Measurements from ENCODE around the gene GTF2IRD1.
"Not testable (repeated sequence)": the region's sequence is repeated elsewhere in the genome, so short reads cannot be mapped to it uniquely, and the experiment has no call there.

GTF2IRD1 gene

DNA sequence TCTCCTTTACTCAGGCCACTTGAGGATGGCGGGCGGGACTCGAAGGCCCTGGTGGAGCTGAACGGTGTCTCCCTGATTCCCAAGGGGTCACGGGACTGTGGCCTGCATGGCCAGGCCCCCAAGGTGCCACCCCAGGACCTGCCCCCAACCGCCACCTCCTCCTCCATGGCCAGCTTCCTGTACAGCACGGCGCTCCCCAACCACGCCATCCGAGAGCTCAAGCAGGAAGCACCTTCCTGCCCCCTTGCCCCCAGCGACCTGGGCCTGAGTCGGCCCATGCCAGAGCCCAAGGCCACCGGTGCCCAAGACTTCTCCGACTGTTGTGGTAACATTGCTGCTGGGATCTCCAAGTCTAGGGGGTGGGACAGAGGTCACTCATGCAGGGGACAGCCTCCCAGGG is 65.7 kb downstream of the GTF2IRD1 start:
- no peak for DNase-seq

DNA sequence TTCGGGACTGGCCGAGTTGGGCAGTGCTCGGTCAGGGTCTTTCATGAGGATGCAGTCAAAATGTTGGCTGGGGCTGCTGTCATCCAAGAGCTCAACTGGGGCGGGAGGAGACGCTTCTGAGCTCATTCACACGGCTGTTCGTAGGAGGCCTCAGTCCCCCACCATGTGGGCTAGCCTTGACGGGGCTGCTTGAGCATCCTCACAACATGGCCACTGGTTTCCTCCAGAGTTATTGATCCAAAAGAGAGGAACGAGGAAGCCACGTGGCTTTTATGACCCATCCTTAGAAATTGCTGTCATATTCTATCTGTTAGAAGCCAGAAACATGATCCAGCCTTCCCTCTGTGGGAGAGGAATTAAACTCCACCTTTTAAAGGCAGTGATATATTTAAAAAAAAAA is 68.1 kb downstream of the GTF2IRD1 start:
- DNase-seq: no peak

DNA sequence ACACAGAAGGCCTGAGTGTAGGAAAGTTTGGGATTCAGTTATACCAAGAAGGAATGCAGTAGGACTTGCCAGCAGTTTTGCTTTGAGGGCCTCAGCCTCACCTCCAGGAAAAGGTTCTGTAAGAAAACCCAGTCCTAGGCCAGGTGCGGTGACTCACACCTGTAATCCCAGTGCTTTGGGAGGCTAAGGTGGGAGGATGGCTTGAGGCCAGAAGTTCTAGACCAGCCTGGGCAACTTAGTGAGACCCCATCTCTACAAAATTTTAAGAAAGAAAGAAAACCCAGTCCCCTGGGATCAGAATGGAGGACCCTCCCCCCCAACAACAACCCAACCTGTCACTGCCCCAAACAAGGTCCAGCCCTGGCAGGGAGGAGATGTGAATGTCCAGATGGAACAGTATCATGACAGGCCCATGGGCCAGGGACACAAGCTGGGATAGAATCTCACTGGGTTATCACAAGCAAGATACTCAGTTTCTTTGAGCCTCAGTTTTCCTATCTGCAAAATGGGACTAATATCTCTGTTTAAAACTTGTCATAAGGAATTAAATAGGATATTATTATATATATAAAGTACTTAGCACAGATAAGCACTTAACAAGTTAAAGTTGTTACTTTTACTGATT is 68.7 kb downstream of the GTF2IRD1 start:
- no peak for DNase-seq

DNA sequence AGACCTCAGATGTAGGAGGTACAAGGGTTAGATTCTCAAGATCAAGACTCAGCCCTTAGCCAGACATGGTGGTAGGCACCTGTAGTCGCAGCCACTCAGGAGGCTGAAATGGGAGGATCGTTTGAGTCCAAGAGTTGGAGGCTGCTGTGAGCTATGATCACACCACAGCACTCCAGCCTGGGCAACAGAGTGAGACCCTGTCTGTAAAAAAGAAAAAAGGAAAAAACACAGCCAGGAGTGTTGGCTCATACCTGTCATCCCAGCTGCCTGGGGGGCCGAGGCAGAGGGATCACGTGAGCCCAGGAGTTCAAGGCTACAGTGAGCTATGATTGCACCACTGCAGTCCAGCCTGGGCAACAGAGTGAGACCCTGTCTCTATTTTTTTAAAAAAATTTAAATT is 69.3 kb downstream of the GTF2IRD1 start:
- no peak for DNase-seq

DNA sequence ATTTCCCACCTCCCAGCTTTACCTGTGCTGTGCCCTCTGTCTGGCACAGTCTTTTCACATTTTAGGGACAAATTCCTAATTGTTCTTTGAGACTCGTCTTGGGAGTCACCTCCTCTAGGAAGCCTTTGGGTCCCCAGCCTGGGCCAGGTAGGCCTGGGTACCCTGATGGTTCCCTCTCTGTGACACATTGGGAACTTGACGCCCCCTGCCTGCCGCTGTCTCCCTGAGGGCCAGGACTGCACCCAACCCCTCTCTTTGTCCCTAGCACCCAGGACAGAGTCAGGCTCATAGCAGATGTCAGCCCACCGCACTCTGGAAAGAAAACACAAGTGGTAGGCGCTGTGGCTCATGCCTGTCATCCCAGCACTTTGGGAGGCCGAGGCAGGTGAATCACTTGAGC is 71.4 kb downstream of the GTF2IRD1 start:
- no peak for DNase-seq

DNA sequence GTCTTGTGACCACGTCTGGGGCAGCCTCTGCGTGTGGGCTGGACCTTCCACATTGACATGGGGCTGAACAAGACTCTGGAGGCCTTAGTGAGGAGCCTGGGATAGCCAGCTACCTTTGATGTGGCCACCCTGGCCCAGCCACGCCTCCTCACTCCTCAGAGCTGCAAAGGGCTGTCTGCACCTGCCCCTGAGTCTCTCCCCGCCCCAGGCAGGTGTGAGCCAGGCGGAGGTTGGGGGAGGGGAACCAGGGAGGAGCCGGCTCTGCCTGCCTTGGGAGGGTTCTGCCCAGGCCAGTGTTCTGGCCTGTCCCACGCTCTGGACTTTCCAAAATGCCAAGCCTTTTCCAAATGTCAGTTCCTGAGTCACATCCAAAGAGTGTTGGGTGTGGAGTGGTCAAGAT is 72.2 kb downstream of the GTF2IRD1 start:
- DNase-seq: no peak

DNA sequence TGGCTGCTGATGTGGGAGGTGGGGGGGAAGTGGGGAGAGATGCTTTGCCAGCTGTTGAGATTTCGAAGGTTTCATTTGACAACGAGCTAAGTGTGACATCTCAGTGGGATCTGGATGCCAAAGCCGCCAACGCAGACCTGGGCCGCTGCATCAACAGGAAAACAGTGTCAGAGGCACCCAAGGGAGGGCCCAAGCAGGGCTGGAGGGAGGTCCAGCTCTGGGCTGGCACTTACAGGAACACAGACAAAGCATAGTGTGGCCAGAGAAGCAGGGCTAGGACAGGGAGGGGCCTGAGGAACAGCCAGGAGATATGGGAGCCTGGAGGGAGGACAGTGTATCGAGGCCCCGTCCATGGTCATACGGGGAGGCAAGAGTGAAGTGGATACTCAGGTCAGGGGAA is 73.1 kb downstream of the GTF2IRD1 start:
- DNase-seq: no peak

DNA sequence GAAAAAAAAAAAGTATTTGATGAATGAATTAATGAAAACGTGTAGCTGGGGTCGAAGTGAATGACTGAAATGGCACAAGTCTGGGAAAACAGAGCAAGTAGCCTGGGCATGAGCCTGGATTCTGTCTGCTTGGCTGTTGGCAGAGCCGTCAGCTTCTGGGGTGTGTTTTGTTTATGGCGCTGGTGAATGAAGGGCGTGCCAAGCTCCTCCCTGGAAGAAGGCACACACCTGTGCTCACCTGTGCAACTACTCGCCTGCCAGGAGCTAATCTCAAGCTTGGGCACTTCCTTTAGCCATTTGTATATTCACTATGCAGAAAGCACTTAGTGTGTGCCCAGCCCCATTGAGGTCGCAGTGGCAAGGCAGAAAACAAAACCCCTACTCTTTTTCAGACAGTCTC is 74.1 kb downstream of the GTF2IRD1 start:
- DNase-seq: no peak

DNA sequence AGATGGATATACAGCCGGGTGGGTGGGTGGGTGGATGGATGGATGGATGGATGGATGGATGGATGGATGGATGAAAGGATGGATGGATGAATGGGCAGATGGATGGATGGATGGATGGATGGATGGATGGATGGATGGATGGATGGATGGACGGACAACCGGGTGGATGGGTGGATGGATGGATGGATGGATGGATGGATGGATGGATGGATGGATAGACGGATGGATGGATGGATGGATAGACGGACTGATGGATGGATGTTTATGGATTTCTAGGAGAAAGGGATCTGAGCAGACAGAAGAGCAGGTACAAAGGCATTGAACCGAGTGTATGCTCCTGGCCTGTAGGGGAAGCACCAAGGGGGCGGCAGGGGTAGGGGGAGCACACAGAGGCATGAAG is 75.1 kb downstream of the GTF2IRD1 start:
- DNase-seq: not testable (repeated sequence)

DNA sequence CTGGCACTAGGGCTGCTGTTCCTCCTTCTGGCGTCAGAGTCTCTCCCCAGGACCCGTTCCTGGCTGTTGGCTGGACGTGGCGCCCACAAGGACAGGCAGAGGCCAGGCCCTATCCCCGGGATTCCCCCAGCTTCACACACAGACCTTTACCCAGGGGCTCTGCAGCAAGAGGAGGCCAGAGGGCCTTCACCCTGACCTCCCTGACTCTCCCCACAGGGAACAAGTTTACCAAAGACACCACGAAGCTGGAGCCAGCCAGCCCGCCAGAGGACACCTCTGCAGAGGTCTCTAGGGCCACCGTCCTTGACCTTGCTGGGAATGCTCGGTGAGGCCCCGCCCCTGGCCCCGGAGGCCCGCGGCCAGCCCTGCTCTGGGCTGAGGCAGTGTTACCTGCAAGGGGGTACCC is 82.2 kb downstream of the GTF2IRD1 start:
- DNase-seq: no peak

DNA sequence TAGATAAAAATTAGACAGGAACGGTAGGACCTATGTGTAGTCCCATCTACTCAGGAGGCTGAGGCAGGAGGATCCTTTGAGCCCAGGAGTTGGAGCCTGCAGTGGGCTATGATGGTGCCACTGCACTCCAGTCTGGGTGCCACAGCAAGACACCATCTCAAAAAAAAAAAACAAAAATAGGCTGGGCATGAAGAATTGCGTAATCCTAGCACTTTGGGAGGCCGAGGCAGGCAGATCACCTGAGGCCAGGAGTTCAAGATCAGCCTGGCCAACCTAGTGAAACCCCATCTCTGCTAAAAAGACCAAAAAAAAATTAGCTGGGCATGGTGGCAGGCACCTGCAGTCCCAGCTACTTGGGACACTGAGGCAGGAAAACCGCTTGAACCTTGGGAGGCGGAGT is 88.2 kb downstream of the GTF2IRD1 start:
- not testable (repeated sequence) for DNase-seq

DNA sequence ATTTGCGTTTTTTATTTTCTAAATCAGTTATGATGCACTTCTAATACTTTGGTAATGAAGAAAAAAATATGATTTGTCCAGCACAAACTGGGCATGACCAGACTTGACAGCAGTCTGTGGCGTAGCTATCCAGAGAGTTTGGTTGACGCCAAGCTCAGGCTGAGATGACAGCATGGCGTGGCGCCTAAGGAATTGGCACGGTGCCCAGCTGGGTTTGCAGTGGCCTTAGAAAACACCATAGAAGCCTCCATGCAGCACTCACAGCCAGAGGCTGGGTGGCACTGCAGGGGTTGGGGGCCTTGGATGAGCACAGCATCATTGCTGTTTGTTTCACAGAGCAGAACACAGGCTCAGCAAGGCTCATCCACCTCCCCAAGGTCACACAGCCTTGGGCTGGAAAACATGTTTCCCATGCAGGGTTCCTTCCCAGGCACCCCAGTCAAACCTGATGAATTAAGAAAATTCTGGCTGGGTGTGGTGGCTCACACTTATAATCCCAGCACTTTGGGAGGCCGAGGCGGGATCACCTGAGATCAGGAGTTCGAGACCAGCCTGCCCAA is 88.9 kb downstream of the GTF2IRD1 start:
- peak; percentile 76 for DNase-seq

DNA sequence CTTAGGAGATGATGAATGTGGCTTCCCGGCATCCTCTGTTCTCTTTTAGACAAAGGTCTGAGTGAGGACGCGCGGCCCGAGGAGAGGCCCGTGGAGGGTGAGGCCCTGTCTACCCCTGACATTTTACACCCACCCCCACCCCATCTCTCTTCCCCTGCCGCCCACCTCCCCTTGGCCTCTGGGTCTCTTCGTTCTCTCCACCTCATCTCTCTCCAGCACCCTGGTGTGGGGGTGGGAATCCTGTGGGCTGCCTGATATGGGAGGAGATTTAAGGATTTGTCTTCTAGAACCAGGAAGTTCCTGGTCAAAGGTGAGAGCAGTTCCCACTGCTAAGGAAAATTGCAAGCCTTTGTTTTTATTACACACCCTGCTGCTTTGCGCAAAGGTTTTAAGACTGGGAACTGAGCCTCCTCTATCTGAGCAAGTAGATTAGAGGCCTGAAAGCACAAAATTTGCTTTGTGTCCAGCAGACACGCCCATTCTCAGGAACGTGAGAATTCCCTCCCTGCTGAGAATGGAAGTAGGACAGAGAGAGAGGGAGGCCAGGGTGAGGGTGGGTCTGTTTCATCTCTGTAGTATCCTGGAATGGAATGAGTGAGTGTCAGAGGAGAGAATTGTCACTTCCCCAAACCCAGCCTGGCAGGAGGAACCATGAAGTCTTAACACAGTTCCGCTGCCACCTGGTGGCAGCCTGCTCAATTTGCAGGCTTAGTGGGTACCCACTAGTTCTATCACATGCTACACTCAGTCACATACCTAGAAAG is 91.2 kb downstream of the GTF2IRD1 start:
- peak; percentile 23 for DNase-seq

DNA sequence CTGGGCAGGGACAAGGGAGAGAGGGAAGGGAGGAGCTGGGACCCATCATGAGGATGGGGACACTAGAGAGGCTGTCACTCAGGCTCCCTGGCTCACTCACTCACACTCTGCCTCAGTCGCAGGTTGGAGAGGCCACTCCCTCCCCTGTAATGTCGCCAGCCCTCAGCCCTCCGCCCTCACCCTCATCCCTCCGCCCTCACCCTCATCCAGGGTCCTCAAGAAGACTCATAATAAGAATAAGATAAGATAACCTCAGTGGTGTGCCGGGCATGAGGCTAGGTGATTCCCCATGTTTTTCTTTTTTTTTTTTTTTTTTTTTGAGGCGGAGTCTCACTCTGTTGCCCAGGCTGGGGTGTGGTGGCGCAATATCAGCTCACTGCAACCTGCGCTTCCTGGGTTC is 92.2 kb downstream of the GTF2IRD1 start:
- no peak for DNase-seq

DNA sequence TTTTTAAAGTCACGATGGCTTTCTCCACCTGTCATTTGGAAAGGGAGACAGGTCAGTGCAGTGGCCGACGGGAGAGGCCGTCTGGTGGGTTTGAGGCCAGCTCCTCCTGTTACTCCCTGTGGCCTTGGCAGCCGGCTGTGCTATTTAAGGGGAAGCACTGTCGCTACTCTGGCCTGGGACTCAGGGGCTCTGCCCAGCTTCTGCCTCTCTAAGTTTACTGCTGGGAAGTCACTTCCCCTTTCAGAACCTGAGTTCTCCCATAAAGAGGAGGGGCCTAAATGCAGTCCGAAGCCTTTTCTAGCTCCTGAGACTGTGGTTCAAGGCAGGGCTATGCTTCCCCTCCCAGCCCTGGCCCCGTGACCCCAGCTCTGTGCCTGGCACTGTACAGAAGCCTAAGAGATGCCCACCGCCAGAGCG is 99.9 kb downstream of the GTF2IRD1 start:
- DNase-seq: not testable (repeated sequence)

DNA sequence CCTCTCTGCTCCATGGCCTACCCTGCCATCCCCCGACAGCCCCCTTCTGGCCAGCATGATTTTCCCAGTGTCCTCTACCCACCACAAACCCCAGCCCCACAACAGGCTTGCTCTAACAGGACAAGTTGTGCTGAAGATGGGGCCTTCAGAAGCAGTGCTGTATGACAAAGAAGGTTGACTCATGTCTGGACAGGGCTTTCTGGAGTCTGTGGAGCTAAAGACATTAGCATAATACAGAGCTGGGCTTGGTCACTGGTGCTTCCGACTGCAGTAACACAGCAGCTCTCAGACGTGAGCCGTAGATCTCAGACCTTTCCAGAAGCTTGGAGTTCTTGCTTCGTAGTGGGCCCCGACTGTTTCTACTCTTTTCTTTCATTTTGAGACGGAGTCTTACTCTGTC is 100.5 kb downstream of the GTF2IRD1 start:
- no peak for DNase-seq

DNA sequence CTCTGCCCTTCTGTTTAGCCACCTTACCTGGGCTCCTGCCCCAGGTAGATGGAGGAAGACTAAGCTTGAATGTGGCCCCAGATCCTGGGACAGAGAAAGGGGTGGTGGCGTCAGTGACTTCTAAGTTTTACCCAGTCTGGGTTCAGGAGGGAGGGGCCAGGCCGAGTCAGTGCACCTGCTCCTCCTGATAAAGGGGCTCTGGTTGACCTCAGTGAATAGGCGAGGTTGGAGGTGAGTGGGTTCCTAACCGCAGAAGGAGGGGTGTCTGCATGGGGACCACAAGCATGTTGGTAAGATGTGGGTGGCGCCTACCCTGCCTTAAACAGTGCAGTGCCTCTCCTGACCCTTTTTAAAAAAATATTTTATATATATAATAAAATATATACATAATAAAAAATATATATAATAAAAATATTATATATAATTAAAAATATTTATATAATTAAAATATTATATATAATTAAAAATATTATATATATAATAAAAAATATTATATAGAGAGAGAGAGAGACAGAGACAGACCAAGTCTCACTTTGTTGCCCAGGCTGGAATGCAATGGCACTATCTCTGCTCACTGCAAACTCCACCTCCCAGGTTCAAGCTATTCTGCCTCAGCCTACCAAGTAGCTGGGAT is 106.5 kb downstream of the GTF2IRD1 start:
- no peak for DNase-seq

DNA sequence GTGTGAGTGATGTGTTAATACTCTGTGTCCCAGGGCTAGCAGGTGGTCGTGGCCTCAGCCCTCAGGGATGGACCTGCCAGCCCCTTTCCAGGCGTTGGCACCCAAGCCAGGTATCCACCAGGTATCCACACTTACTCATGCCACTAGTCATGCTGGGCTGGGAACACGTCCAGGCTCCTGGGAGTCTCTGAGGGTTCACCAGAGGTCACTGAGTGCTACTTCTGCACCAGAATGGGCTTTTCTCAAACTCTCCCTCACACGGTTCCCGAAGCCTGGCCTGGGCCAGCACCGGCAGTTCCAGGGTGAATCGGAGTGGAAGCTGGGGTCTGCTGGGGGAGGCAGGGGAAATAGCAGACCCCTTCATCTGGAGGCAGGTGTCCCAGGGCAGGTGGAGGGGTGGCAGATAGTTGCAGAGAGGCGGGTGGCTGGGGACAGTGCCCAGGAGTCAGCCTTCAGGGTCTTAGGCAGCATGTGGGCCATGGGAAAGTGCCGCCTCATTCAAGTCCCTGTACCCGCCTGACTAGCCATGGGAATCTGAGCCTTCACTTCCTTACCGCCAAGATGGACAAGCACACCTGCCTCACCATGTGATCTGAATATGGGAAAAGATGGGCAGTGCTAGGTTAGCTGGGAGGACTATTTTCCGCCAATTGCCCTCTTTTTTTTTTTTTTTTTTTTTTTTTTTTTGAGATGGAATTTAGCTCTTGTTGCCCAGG is 108.3 kb downstream of the GTF2IRD1 start:
- no peak for DNase-seq

DNA sequence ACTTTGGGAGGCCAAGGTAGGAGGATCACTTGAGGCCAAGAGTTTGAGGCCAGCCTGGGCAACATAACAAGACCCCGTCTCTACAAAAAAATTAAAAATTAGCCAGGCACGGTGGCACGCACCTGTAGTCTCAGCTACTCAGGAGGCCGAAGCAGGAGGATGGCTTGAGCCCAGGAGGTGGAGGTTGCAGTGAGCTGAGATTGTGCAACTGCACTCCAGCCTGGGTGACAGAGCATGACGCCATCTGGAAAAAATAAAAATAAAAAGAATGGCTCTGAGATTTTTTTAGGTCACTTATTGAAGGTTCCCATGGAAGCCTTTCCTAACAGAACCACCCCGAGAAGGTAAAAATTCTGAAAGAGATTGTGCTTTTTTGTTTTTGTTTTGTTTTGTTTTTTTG is 109.9 kb downstream of the GTF2IRD1 start:
- DNase-seq: not testable (repeated sequence)

DNA sequence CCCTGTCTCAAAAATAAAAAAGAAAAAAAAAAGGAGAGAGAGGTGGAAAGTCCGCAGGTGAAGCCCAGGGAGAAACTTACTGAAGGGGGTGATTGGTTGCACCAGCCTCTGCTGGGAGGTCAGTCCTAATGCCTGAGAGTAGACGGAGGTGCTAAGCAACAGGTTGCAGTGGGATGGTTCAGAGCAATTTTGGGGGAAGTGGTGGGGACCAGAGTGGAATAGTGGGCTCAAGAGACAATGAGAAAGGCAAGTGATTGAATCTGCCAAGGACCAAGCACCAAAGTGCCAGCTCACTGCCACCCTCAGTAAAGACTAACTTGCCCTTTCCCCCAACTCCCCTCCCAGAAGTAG is 113.6 kb downstream of the GTF2IRD1 start:
- DNase-seq: no peak

DNA sequence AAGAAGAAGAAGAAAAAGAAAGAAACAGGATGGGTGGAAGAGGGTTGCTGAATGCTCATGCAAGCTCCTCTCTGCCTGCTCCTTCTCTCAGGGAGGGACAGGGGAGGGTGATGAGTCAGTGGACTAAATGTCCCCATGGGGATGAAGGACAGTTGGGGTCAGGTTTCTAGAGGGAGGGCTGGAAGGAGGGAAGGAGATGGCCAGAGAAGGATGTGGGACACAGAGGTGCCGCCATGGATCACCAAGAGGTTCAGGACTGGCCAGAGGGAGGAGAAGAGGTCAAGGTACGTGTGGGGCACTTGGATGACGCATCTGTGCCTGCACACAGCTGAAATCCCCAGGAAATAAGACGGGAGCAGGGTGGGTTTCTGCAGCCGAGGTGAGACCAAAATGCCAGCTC is 115.0 kb downstream of the GTF2IRD1 start:
- DNase-seq: no peak

DNA sequence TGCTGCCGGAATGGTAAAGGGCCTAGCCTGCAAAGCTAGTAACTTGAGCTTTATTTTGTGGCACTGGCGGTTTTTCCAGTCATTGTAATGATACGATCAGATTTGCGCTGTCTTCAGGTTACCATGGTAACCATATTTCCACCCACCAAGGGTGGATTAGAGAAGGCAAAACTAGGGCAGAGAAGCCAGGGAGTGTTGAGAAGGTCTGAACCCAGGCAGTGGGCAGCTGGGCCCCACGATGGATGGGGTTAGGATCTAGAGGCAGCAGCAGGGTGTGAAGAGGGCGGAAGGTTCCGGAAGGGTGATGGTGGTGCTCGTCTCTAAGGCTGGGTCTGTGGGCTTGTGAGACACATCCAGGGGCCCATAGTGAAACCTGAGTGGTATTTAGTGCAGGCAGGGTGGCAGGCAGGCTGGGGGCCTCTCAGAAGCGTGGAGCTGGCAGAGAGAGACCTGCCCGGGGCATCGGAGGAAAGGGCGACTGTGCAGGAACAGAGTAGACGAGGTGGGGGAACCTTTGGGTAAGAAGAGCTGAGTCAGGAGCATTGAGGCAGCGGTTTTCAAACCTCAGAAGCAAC is 115.9 kb downstream of the GTF2IRD1 start:
- no peak for DNase-seq

DNA sequence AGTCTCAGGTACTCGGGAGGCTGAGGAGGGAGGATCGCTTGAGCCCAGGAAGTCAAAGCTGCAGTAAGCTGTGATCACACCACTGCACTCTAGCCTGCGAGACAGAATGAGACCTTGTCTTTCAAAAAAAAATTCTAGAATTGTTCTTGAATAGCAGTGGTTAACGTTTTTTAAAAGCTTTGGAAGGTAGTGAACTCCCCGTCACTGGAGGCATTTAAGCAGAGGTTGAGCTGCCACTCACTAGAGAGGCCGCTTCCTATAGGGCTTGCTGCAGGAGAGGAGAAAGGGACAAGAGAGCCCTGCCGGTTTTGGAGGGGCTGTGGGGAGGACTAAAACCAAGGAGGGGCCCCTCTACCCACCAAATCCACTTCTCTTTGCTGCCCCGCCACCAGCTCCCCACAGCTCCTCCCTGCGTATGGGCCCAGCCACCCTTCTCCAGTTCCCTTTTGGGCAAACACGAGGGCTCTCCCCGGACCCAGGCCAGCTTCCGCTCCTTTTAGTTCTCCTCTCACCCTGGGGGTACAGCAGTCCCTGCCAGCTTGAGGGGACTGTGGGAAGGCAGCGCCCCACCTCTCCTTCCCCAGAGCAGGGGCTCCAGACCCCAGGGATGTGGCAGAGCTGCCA is 116.9 kb downstream of the GTF2IRD1 start:
- no peak for DNase-seq

Measured in NCI-H2081 treated with DMSO at 0.1 percent for 48 hours (cell line).